Measurements from ENCODE around the gene NPC2.

DNA sequence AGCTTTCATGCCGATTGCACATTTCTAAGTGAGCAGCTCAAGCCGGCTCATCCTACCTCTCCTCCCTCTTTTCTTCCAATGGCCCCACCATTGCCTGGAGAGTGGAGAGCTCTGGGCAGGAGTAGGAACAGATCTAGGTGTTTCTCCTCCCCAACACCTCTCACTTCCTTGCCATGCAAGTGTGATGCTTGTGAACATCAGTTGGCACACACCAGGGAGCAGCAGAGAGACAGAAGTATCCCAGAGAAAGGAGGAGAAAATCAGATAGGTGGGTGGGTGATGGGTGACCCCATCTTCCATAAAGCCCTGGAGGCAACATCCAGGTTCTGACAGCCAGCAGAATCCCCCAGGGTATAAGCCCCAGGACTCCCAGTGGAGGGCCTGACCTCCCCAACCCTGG is 27.8 kb downstream of the NPC2 start:
- TF ChIP-seq, protein P1, sequence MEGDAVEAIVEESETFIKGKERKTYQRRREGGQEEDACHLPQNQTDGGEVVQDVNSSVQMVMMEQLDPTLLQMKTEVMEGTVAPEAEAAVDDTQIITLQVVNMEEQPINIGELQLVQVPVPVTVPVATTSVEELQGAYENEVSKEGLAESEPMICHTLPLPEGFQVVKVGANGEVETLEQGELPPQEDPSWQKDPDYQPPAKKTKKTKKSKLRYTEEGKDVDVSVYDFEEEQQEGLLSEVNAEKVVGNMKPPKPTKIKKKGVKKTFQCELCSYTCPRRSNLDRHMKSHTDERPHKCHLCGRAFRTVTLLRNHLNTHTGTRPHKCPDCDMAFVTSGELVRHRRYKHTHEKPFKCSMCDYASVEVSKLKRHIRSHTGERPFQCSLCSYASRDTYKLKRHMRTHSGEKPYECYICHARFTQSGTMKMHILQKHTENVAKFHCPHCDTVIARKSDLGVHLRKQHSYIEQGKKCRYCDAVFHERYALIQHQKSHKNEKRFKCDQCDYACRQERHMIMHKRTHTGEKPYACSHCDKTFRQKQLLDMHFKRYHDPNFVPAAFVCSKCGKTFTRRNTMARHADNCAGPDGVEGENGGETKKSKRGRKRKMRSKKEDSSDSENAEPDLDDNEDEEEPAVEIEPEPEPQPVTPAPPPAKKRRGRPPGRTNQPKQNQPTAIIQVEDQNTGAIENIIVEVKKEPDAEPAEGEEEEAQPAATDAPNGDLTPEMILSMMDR (IDR thresholded peaks at IDR 0.05) = no peak
- no peak for TF ChIP-seq POLR2A (IDR thresholded peaks at IDR 0.05)
- no peak for TF ChIP-seq POLR2AphosphoS5 (IDR thresholded peaks at IDR 0.05)
